ENCODE results near the gene USP24. TPM values are rescaled to one million over a fixed set of nuclear protein-coding genes. Genes with fewer than 3 reads are reported as not detected.

Gene USP24
- polyA plus RNA-seq, 1 donor from 2014 or later, result 29.5 TPM

GRCh38 chr1:55156093-55156492, 59.1 kb downstream of the USP24 start:
- Histone ChIP-seq H3K9ac (ENCODE audit: low read length) (no peak overlapping the region), H3F3A (ENCODE audit: insufficient read depth, low read length, poor library complexity, severe bottlenecking) (no peaks in the 10 kb centered on the region), H3K9me2 (ENCODE audit: insufficient read depth, low read length) (no peaks in the 10 kb centered on the region), H3K27ac (ENCODE audit: low read length) (no peak overlapping the region), H2AFZ (ENCODE audit: low read depth, low read length) (no peak overlapping the region), H4K20me1 (ENCODE audit: insufficient read depth) (no peaks in the 10 kb centered on the region), H3K4me3 (ENCODE audit: low read length) (no peak overlapping the region), H3K79me2 (replicated peaks; ENCODE audit: insufficient read depth, low read length) (no peaks in the 10 kb centered on the region), H3K4me2 (ENCODE audit: low read length) (no peak overlapping the region), H3K9me3 (ENCODE audit: low read length) (no peaks in the 10 kb centered on the region), H3K27me3 (ENCODE audit: insufficient read depth, low read depth, low read length) (no peaks in the 10 kb centered on the region), H3K36me3 (ENCODE audit: insufficient read depth, low read length) (peaks cover 21% of the 10 kb centered on the region)
- TF ChIP-seq EP300 (conservative IDR thresholded peaks at IDR 0.05; ENCODE audit: poor library complexity, severe bottlenecking) (no peak), RAD21 (conservative IDR thresholded peaks at IDR 0.05) (no peak), EZH2 (IDR thresholded peaks at IDR 0.05; ENCODE audit: borderline replicate concordance, insufficient read depth, low read length, poor library complexity, severe bottlenecking) (no peak), CTCF (IDR thresholded peaks at IDR 0.05; ENCODE audit: poor library complexity, severe bottlenecking) (no peak), REST (IDR thresholded peaks at IDR 0.05; ENCODE audit: borderline replicate concordance) (no peak), TAF1 (IDR thresholded peaks at IDR 0.05; ENCODE audit: low read depth) (no peak), SMC3 (conservative IDR thresholded peaks at IDR 0.05; ENCODE audit: poor library complexity) (no peak), POLR2AphosphoS5 (IDR thresholded peaks at IDR 0.05) (no peak), MXI1 (conservative IDR thresholded peaks at IDR 0.05; ENCODE audit: poor library complexity, severe bottlenecking) (no peak)

GRCh38 chr1:55155522-55155921, 59.6 kb downstream of the USP24 start:
- no peaks in the 10 kb centered on the region for H3K9me2 ChIP-seq (ENCODE audit: insufficient read depth, low read length)
- H3F3A ChIP-seq (ENCODE audit: insufficient read depth, low read length, poor library complexity, severe bottlenecking), result no peaks in the 10 kb centered on the region
- H2AFZ ChIP-seq (ENCODE audit: low read depth, low read length), result no peak overlapping the region
- no peak overlapping the region for H3K9ac ChIP-seq (ENCODE audit: low read length)
- no peaks in the 10 kb centered on the region for H3K27me3 ChIP-seq (ENCODE audit: insufficient read depth, low read depth, low read length)
- H3K4me2 ChIP-seq (ENCODE audit: low read length), result no peak overlapping the region
- no peaks in the 10 kb centered on the region for H3K9me3 ChIP-seq (ENCODE audit: low read length)
- TF ChIP-seq SMC3 (conservative IDR thresholded peaks at IDR 0.05; ENCODE audit: poor library complexity) (no peak), CTCF (IDR thresholded peaks at IDR 0.05; ENCODE audit: poor library complexity, severe bottlenecking) (no peak), TAF1 (IDR thresholded peaks at IDR 0.05; ENCODE audit: low read depth) (no peak), POLR2AphosphoS5 (IDR thresholded peaks at IDR 0.05) (no peak), REST (IDR thresholded peaks at IDR 0.05; ENCODE audit: borderline replicate concordance) (no peak), MXI1 (conservative IDR thresholded peaks at IDR 0.05; ENCODE audit: poor library complexity, severe bottlenecking) (no peak), EP300 (conservative IDR thresholded peaks at IDR 0.05; ENCODE audit: poor library complexity, severe bottlenecking) (no peak), RAD21 (conservative IDR thresholded peaks at IDR 0.05) (no peak), EZH2 (IDR thresholded peaks at IDR 0.05; ENCODE audit: borderline replicate concordance, insufficient read depth, low read length, poor library complexity, severe bottlenecking) (no peak)
- H3K36me3 ChIP-seq (ENCODE audit: insufficient read depth, low read length), result peaks cover 18% of the 10 kb centered on the region
- no peaks in the 10 kb centered on the region for H3K79me2 ChIP-seq (replicated peaks; ENCODE audit: insufficient read depth, low read length)
- no peaks in the 10 kb centered on the region for H4K20me1 ChIP-seq (ENCODE audit: insufficient read depth)
- no peak overlapping the region for H3K27ac ChIP-seq (ENCODE audit: low read length)
- no peak overlapping the region for H3K4me3 ChIP-seq (ENCODE audit: low read length)

Measured in neural cell (in vitro differentiated cells).